Measurements from ENCODE around the gene RAB36.

The RAB36 gene

GRCh38 chr22:23140385-23140784, 4.9 kb upstream of the RAB36 start:
- TF ChIP-seq CTCF (IDR thresholded peaks at IDR 0.05; ENCODE audit: control insufficient read depth, extremely low read depth, insufficient read depth): no peak
- no peak for DNase-seq (ENCODE audit: low read depth)
- H3K4me3 ChIP-seq (ENCODE audit: low read depth, low read length): no peak overlapping the region

DNA sequence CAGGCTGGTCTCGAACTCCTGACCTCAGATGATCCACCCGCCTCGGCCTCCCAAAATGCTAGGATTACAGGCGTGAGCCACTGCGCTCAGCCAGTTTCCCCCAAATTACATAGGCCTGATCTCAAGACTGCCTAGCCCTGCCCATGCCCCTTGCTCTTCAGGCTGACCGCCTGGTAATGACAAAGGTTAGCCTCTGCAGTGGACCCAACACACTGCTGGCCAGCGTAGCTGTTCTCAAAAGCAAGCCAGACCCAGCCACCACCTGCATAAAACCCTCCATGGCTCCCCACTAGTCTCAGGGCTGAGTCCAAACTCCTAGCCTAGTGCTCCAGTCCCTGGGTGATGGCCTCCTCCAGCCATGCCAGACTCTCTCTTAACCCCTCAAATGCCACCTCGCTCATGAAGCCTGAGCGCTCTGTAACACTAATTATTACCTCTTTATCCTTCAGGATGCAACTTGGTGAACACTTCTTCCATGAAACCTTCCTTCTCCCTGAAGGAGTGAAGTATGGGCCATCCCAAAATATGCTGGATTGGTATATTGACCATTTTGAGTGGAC, 2.7 kb upstream of the RAB36 start:
- TF ChIP-seq CTCF (IDR thresholded peaks at IDR 0.05; ENCODE audit: control insufficient read depth, extremely low read depth, insufficient read depth): no peak
- no peak for DNase-seq (ENCODE audit: low read depth)
- H3K4me3 ChIP-seq (ENCODE audit: low read depth, low read length): no peak overlapping the region

- DNase-seq (ENCODE audit: low read depth): no peak
- H3K4me3 ChIP-seq (ENCODE audit: low read depth, low read length): no peak overlapping the region
- TF ChIP-seq CTCF (IDR thresholded peaks at IDR 0.05; ENCODE audit: control insufficient read depth, extremely low read depth, insufficient read depth): no peak
These were observed 2.2 kb upstream of the RAB36 start for GRCh38 chr22:23143119-23143518.

DNA sequence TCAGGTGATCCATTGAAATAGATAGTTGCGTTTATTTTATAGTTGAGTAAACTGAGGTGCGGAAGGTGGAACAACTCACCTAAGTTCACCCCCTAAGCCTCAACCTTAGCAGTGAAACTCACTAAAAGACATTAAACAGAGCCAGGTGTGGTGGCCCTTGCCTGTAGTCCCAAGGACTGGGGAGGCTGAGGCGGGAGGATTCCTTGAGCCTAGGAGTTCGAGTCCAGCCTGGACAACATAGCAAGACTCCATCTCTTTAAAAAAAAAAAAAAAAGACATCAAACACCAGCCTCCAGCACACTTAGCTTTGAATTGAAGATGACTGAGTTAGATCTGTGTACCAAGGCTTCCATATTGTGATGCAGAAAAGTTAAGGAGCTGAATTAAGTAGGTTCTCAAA, 845 bp upstream of the RAB36 start:
- DNase-seq (ENCODE audit: low read depth): no peak
- 0 out of 2 replicates have a peak overlapping the region, but pooled peaks have one; percentile 32 for H3K4me3 ChIP-seq (ENCODE audit: low read depth, low read length)
- TF ChIP-seq CTCF (IDR thresholded peaks at IDR 0.05; ENCODE audit: control insufficient read depth, extremely low read depth, insufficient read depth): no peak

DNA sequence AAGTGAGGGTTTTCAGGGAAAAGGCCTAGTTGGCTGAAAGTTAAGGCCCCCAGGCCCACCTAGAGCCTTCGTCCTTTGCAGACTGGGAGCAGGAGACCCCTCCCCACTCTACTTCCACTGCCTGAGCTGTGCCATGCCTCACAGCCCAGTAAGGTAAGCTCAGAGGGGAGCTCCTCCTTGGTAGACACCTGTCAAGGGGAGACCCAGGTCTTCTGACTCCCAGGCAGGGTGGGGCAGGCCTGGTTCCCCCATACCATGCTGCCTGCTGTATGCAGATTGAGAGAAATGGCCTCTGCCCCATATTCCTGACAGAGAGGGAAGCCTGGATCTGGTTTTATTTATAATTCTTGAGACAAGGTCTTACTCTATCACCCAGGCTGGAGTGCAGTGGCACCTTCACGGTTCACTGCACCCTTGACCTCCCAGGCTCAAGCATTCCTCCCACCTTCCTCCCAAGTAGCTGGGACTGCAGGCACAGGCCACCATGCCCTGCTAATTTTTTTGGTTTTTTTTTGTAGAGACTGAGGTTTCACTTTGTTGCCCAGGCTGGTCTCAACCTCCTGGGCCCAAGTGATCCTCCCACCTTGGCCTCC, 697 bp downstream of the RAB36 start:
- no peak for DNase-seq (ENCODE audit: low read depth)
- peak overlapping the region; percentile 60 for H3K4me3 ChIP-seq (ENCODE audit: low read depth, low read length)
- no peak for TF ChIP-seq CTCF (IDR thresholded peaks at IDR 0.05; ENCODE audit: control insufficient read depth, extremely low read depth, insufficient read depth)

DNA sequence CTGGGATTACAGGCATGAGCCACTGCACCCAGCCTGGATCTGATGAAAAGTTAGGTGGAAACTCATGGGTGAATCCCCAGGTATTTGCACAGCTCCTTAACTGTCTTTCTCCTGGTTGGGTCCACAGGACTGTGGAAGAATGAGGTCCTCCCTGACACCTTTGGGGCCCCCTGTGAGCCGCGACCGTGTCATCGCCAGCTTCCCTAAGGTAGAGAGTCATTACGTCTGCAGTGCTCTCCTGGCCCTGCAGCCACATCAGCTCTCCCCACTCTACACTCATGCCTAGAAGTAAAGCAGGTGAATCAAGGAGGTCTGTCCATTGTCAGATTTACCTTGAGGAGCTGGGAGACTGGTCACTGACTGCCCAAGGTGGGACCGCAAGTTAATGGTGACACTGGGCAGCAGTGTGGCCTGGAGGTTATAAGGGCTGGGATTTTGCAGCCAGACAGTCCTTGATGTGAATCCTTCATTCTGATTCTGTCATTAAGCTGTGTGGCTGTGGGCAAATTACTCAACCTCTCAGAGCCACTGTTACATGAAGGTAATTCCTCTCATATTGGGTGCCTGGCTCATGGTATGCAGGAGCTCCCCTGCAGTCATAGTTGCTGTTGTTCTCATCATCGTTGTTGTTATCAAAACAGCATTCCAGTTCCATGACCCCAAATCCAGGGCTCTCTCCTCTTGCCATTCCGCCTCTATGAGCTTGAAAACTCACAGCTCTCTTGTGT, 1.4 kb downstream of the RAB36 start:
- no peak for DNase-seq (ENCODE audit: low read depth)
- peak overlapping the region; percentile 8; the same call in 1 of the 2 replicates for H3K4me3 ChIP-seq (ENCODE audit: low read depth, low read length)
- no peak for TF ChIP-seq CTCF (IDR thresholded peaks at IDR 0.05; ENCODE audit: control insufficient read depth, extremely low read depth, insufficient read depth)
